ENCODE data around the gene VPS54. TPM values are rescaled to one million over a fixed set of nuclear protein-coding genes. Genes with fewer than 3 reads are reported as not detected.
A peak's percentile ranks its signal among the peaks of the same experiment; 100 is the strongest.

Gene VPS54
- total RNA-seq, 2 donors from 2014 or later = 17.8 to 22.8 TPM

- H3K4me3 ChIP-seq = no peak overlapping the region
- intact Hi-C loops (cut with DNase I) = no loop called here
- peaks cover 21% of the 10 kb centered on the region for H3K4me1 ChIP-seq
- H3K27me3 ChIP-seq = no peaks in the 10 kb centered on the region
- ATAC-seq (no peak), DNase-seq (no peak)
- TF ChIP-seq POLR2A (IDR thresholded peaks at IDR 0.05) = no peak
- TF ChIP-seq, protein P1, sequence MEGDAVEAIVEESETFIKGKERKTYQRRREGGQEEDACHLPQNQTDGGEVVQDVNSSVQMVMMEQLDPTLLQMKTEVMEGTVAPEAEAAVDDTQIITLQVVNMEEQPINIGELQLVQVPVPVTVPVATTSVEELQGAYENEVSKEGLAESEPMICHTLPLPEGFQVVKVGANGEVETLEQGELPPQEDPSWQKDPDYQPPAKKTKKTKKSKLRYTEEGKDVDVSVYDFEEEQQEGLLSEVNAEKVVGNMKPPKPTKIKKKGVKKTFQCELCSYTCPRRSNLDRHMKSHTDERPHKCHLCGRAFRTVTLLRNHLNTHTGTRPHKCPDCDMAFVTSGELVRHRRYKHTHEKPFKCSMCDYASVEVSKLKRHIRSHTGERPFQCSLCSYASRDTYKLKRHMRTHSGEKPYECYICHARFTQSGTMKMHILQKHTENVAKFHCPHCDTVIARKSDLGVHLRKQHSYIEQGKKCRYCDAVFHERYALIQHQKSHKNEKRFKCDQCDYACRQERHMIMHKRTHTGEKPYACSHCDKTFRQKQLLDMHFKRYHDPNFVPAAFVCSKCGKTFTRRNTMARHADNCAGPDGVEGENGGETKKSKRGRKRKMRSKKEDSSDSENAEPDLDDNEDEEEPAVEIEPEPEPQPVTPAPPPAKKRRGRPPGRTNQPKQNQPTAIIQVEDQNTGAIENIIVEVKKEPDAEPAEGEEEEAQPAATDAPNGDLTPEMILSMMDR (IDR thresholded peaks at IDR 0.05) = no peak
- 37 to 55% methylated on average over 3 of the region's 3 CpGs for WGBS, 2 donors
- H3K27ac ChIP-seq = peak overlapping the region in 2 of 4 donors; percentile 12 to 14
- H3K36me3 ChIP-seq (replicated peaks in 1 of 2; ENCODE audit: insufficient read depth in 1 of 2, low read depth in 2 of 2) = no peaks in the 10 kb centered on the region
- H3K9me3 ChIP-seq = no peaks in the 10 kb centered on the region
Observed at GRCh38 chr2:64024259-64024949, 5.2 kb upstream of the VPS54 start.

DNA sequence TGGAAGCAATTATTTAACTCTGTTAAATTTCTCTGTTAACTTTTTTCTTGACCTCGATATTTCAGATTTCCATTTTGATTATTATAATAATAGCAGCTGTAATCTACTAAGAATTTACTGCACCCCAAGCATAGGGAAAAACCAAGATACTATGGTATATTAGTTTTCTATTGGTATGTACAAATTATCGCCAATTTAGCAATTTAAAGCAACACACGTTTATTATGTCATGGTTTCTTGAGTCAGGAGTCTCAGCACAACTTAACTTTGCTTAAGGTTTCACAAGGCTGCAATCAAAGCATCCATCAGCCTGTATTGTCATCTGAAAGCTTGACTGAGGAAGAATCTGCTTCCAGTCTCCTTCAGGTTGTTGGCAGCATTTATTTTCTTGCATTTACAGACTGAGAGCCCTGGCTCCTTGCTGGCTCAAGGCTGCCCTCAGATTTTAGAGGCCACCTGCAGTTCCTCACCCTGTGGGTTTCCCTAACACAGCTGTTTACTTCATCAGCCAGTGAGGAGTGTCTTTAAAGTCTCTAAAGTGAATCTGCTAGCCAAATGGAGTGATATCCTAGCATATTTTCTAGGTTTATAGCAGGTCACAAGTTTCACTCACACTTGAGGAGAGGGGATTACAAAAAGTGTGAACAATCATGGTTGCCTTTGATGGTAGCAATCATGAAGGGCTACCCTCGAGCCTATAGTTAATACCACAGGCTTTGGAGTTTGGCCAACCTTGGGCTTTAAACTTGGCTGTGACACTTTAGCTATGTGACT is 4.4 kb upstream of the VPS54 start:
- Histone ChIP-seq H3K27me3 (no peaks in the 10 kb centered on the region), H3K27ac (peak overlapping the region in 2 of 4 donors; percentile 12 to 14), H3K4me3 (no peak overlapping the region), H3K36me3 (replicated peaks in 1 of 2; ENCODE audit: insufficient read depth in 1 of 2, low read depth in 2 of 2) (no peaks in the 10 kb centered on the region), H3K4me1 (peaks cover 21% of the 10 kb centered on the region), H3K9me3 (no peaks in the 10 kb centered on the region)
- intact Hi-C loops (cut with DNase I) = no loop called here
- WGBS, 2 donors = 67 to 69% methylated on average over 4 of the region's 4 CpGs
- ATAC-seq (no peak), DNase-seq (peak in 1 of 4 donors; percentile 23)
- no peak for TF ChIP-seq POLR2A (IDR thresholded peaks at IDR 0.05)
- TF ChIP-seq, protein P1 (IDR thresholded peaks at IDR 0.05) = peak in 1 of 7 experiments; percentile 12

DNA sequence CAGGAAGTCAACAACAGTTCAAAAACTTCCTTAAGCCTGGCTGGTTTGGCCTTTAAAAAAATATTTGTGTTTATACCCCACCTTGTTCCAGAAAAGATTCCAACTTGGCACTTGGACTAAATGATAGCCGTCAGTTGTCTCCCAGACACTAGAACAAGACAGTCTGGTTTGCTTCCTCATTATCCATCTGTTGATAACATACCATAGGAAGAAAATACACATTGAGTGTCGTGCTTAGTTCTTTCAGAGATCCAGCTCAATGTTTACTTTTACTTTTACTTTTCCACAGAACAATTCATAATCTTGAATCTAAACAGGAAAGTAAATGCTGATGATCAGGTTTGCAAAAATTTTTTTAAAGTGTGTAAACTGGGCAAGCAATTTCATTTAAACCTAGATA is 2.4 kb upstream of the VPS54 start:
- ATAC-seq (no peak), DNase-seq (no peak)
- Histone ChIP-seq H3K27me3 (no peaks in the 10 kb centered on the region), H3K9me3 (no peaks in the 10 kb centered on the region), H3K4me3 (no peak overlapping the region), H3K4me1 (peaks cover 32% of the 10 kb centered on the region), H3K27ac (peak overlapping the region in 2 of 4 donors; percentile 47 to 66), H3K36me3 (replicated peaks in 1 of 2; ENCODE audit: insufficient read depth in 1 of 2, low read depth in 2 of 2) (no peaks in the 10 kb centered on the region)
- TF ChIP-seq, protein P1 (IDR thresholded peaks at IDR 0.05) = no peak
- 7 to 10% methylated on average over 2 of the region's 2 CpGs for WGBS, 2 donors
- intact Hi-C loops (cut with DNase I) = no loop called here

DNA sequence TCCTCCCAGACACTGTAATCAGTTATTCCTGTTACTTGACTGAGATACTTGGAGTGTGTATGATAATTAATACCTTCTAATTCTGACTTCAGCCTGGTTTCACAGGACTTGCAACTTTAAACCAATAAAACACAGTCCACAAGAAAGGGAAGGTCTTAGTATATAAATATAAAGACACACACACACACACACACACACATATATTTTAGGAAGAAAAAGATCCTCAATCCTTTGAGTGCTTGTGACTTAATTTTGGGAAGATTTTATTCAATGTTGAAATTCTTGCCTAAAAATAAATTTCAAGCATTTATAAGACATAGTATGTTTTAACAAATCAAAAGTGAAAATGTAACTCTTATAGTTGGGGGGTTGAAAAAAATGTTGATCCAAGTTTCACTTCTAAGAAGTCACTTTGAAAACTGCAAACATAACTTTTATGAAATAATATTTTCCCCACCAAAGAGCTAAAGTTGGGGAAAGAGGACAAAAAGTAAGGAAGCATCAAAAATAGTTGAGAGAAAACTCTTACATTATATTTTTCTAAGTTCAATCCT is 824 bp upstream of the VPS54 start:
- Histone ChIP-seq H3K4me1 (peaks cover 41% of the 10 kb centered on the region), H3K36me3 (replicated peaks in 1 of 2; ENCODE audit: insufficient read depth in 1 of 2, low read depth in 2 of 2) (no peaks in the 10 kb centered on the region), H3K27ac (peak overlapping the region; percentile 89 to 98 (median 94)), H3K27me3 (no peaks in the 10 kb centered on the region), H3K9me3 (no peaks in the 10 kb centered on the region), H3K4me3 (no peak overlapping the region)
- TF ChIP-seq, protein P1 (IDR thresholded peaks at IDR 0.05) = no peak
- no peak for TF ChIP-seq POLR2A (IDR thresholded peaks at IDR 0.05)
- DNase-seq (no peak), ATAC-seq (no peak)
- intact Hi-C loops (cut with DNase I) = no loop called here
